Measurements from ENCODE around the gene ZNRD2. TPM values are rescaled to one million over a fixed set of nuclear protein-coding genes. Genes with fewer than 3 reads are reported as not detected.

The ZNRD2 gene
- total and polyA plus RNA-seq, 2 of the 8 experiments (the other 6 are each of a cell fraction or from before 2014, with no cell fraction given) = 53.4 to 125 TPM

DNA sequence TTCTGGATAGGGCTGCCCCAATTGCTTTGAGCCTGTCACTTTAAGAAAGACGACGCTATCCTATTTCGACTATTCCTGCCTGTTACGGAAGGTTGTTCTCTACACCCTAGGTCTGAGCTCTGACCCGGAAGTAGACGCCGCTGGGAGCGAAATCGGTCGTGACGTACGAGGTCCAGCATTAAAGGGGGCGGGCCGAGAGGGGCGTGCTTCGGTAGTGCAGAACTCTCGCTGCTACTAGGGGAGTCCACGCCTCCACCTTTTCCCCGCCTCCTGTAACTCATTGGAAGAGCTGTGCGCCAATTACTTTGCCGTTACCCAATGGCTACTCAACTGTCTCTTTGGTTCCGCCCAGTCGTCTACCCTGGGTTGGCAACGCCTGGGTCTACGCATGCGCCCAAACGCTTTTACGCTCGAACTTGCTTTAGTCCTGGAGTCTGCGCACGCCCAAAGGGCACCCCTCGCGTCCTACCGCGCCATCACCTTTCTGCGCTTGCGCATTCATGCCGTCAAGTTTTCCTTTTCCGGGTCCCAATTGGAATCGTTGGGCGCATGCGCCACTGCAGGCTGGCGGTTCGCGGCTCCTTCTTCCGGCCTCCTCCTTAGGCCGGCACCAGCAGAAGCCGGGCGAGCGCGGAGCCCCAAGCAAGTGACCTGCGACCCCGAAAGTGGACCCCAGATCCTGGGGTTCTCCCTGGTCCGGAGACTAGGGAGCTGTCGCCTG, 45.1 kb downstream of the ZNRD2 start, which contains the start of gene PCNX3 (continued):
- TF ChIP-seq BCL11A (IDR thresholded peaks at IDR 0.05; ENCODE audit: low read depth in 2 of 2, low read length in 2 of 2) (no peak), EP300 (IDR thresholded peaks at IDR 0.05; ENCODE audit: borderline replicate concordance in 1 of 2, low read depth in 2 of 2, low read length in 2 of 2) (peak in 1 of 2 experiments; percentile 46; a peak in 1 of 3 replicates), SP2 (IDR thresholded peaks at IDR 0.05; ENCODE audit: low read length) (peak; percentile 86), SP1 (IDR thresholded peaks at IDR 0.05; ENCODE audit: low read depth, low read length) (peak; percentile 99), YY1 (IDR thresholded peaks at IDR 0.05; ENCODE audit: low read depth, low read length) (peak; percentile 52; the same call in 1 of the 2 replicates), KDM1A (IDR thresholded peaks at IDR 0.05; ENCODE audit: borderline replicate concordance, low read length) (no peak), SIX5 (IDR thresholded peaks at IDR 0.05; ENCODE audit: low read depth, low read length) (peak; percentile 28; the same call in 1 of the 2 replicates), NRF1 (IDR thresholded peaks at IDR 0.05; ENCODE audit: low read depth, low read length) (peak; percentile 91), CHD2 (IDR thresholded peaks at IDR 0.05; ENCODE audit: low read length) (peak; percentile 94), GABPA (IDR thresholded peaks at IDR 0.05; ENCODE audit: borderline replicate concordance, insufficient read depth, low read length) (peak; percentile 93; the same call in 1 of the 2 replicates), TAF1 (IDR thresholded peaks at IDR 0.05; ENCODE audit: low read depth, low read length) (peak; percentile 11; the same call in 1 of the 2 replicates), JUN (IDR thresholded peaks at IDR 0.05; ENCODE audit: low read depth, low read length) (no peak), RBBP5 (IDR thresholded peaks at IDR 0.05; ENCODE audit: borderline replicate concordance, low read depth, low read length) (0 out of 2 replicates have a peak, but pooled peaks have one; percentile 31), CBX8 (IDR thresholded peaks at IDR 0.05; ENCODE audit: borderline replicate concordance, low read depth, low read length) (no peak), KDM4A (IDR thresholded peaks at IDR 0.05; ENCODE audit: low read depth, low read length, severe bottlenecking) (no peak), RAD21 (IDR thresholded peaks at IDR 0.05 in 1 of 2, conservative IDR thresholded peaks at IDR 0.05 in 1 of 2; ENCODE audit: low read depth in 2 of 2, low read length in 2 of 2) (no peak)
- TF ChIP-seq, protein P1, sequence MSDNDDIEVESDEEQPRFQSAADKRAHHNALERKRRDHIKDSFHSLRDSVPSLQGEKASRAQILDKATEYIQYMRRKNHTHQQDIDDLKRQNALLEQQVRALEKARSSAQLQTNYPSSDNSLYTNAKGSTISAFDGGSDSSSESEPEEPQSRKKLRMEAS (IDR thresholded peaks at IDR 0.05) = peak; percentile 71
